Omental fat pad (tissue), 4 donors: Measurements from ENCODE around the gene CALML3. TPM values are rescaled to one million over a fixed set of nuclear protein-coding genes. Genes with fewer than 3 reads are reported as not detected.

Source experiments
- ATAC-seq: fragments of 150-250 bp; one replicate; pipeline ENCODE4 v1.9.1; 2016; ENCODE audit warnings: mild to moderate bottlenecking, moderate library complexity; ENCODE audit not compliant: low FRiP score
- DNase-seq: peaks from one replicate; pipeline ENCODE4 v3.0.0-alpha.2; 2019; ENCODE audit warnings: low spot score
- total RNA-seq, 4 donors: library from RNA; depleted of rRNA; stranded (reverse); fragments of >200 nt; gene quantifications; one replicate each; pipeline ENCODE4 v1.1.0, GENCODE V29; 2016
- TF ChIP-seq, protein P1 (sequence below), 3 donors: fragments of 450-650 bp; IDR thresholded peaks; one replicate each; pipeline ENCODE4 v1.5.1; 2016 to 2017; ENCODE audit warnings: antibody characterized with exemption in 3 of 3, mild to moderate bottlenecking in 3 of 3, moderate library complexity in 2 of 3

Gene CALML3
- total RNA-seq, 4 donors from 2014 or later: not detected

DNA sequence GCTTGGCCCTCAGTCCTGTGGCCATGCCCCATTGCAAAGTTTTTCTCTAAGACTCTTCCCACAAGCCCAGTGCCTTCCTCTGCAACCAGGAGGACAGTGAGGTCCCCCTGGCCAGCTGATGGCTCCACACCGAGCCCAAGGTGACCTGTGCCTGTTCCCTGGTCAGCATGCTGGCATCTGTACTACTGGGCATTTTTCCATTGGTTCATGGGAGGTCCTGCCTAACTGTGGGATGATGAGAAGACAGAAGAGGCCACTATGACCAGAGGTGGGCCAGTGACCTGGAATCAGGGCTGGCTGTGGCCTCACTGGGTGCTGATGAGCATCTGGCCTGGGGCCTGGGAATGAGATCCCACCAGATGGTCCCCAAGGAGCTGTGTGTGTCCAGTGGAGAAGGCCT is 20.2 kb downstream of the CALML3 start:
- TF ChIP-seq, protein P1, sequence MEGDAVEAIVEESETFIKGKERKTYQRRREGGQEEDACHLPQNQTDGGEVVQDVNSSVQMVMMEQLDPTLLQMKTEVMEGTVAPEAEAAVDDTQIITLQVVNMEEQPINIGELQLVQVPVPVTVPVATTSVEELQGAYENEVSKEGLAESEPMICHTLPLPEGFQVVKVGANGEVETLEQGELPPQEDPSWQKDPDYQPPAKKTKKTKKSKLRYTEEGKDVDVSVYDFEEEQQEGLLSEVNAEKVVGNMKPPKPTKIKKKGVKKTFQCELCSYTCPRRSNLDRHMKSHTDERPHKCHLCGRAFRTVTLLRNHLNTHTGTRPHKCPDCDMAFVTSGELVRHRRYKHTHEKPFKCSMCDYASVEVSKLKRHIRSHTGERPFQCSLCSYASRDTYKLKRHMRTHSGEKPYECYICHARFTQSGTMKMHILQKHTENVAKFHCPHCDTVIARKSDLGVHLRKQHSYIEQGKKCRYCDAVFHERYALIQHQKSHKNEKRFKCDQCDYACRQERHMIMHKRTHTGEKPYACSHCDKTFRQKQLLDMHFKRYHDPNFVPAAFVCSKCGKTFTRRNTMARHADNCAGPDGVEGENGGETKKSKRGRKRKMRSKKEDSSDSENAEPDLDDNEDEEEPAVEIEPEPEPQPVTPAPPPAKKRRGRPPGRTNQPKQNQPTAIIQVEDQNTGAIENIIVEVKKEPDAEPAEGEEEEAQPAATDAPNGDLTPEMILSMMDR (IDR thresholded peaks at IDR 0.05): no peak
- ATAC-seq: no peak
- DNase-seq: no peak

DNA sequence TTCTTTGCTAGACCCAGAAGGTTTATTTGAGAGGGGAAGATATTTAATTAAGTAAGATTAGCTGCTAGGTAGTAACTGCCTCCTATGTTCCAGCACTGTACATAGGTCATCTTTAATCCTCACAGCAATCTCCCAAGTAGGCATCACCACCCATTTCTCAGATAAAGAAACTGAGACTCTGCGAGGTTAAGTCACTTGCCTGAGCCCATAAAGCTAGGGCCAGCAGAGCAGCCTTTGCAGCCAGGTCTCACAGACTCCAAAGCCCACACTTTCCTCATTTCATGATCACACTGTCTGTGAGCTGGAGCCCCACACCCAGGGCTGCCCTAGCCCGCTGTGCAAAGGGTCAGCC is 20.6 kb downstream of the CALML3 start:
- TF ChIP-seq, protein P1 (IDR thresholded peaks at IDR 0.05): no peak
- ATAC-seq: no peak
- no peak for DNase-seq

DNA sequence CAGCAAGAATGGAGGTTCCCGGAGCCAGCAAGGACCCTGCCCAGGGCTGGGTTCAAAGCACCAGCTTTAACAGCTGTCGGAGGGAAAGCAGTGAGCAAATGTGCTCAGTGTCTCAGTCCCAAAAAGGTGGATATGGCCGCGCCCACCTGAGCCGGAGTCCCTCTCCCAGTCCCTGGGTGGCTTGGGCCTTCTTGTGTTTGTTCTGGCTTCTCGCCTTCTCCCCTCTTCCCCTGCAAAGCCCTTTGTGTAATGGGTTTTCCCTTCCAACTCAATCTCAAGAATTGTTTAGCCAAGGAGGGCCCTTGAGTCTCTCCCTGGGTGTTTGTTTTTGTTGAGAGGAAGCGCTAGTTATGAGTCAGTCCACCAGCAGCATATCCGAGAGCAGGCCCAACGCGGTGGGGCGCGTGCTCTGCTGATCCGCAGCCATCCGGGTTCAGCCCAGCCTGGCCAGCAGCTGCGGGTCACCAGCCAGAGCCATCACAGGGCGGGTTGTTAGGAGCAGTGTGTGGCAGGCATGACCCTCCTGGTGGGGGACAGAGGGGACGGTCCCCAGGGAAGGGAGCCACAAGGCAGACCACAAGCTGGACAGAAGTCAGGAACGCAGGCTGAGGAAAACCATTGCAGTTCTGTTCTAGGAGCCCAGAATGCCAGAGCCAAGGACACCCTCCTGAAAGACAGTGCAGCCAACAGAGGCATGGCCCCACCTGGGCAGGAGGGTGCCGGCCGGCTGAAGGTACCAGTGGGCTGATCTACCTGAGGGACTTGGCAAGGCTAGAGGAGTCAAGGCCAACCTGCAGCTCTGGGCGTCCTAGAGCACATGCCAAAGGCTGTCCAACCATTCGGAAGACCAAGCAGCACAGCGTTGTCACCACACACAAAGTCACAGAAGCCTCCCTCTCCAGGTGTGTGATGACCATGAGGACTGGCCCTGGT is 21.3 kb downstream of the CALML3 start:
- TF ChIP-seq, protein P1 (IDR thresholded peaks at IDR 0.05): no peak
- no peak for ATAC-seq
- DNase-seq: no peak

DNA sequence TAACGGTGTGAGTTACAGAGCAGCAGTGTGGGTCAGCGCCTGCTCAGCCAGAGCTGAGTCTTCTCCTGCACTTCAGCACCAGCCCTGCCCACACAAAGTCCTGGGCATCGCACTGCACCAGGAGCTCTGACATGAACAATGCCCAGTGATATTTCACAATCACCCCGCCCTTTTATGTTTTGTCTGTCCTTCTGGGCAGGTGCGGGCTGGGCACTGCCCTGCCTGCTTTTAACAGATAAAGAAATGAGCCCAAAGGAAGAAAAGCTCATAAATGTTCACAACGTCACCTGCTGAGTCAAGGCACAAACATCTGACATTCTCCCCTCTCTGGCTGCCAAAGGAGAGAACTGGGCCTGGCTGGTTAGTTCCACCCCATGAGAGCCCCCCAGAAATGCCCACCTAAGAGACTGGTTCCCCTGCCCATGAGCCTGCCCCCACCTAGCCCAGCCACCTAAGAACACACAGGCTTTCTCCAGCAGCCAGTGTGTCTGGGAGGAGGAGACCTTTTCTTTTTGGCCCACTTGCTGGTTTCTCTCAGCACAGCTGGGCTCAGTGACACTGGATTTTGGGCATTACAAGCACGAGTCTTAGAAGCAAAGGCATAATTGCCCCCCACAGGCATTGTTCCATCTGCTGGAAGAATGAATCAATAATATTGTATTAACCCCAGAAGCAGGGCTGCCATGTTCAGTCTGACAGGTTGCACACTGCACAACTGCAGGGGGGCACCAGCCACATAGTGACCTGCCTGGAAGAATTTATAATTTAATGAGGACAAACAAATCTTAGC is 22.3 kb downstream of the CALML3 start:
- DNase-seq (no peak), ATAC-seq (no peak)
- TF ChIP-seq, protein P1 (IDR thresholded peaks at IDR 0.05): no peak

DNA sequence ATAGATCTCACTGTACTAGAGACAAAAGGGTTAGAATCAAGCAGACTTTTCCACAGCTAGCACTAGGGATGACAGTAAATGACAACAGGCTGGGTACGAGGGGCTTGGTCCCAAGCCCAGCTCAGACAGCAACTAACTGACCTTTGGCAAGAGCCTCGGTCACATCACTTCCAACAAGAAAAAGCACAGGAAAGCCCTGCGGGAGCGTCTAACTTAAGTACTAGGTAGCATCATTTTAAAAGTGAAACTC is 22.8 kb downstream of the CALML3 start:
- ATAC-seq: no peak
- no peak for DNase-seq
- TF ChIP-seq, protein P1 (IDR thresholded peaks at IDR 0.05): no peak

DNA sequence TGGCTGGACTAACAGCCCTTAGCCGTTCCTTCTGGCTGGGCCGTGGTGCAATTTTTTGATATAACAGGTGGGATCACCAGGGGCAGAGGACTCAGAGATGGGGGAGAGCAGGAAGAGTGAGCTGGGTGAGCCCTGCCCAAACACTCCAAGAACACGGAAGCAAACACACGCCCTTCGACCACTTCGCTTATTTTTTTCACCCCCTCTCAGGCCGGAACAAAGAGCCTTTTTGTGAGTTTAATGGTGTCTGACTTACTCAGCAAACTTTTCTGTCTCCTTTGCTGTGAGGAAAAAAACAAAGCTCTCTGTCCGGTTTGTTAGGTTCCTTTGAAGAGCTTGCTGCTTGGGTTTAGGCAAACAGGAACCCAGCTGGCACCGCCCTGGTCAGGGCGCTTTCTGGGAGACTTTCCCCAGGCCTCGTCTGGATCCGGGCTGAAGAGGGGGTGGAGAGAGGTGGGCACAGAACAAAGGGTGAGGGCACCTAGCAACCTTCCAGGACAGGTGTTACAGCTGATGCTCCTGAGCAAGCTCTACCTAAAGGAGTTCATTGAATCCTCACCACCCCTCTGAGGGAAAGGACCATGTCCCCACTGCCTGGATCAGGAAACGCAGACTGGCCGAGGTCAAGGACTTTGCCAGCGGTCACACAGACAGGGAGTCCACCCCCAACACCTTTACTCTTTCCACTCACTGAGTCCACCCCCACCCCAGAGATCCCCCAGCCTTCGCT is 23.3 kb downstream of the CALML3 start:
- DNase-seq (no peak), ATAC-seq (peak; percentile 25)
- TF ChIP-seq, protein P1 (IDR thresholded peaks at IDR 0.05): no peak
